CD4-positive, alpha-beta T cell treated with Interleukin-15 for 1 hour (primary cell): ENCODE results near the gene CHID1.

Experiments used
- DNase-seq: peaks from one replicate; pipeline ENCODE4 v3.0.0-alpha.2; 2020

The CHID1 gene

GRCh38 chr11:862081-862661 is 48.4 kb downstream of the CHID1 start:
- no peak for DNase-seq

GRCh38 chr11:861105-861479 is 49.5 kb downstream of the CHID1 start:
- no peak for DNase-seq

GRCh38 chr11:860234-861104 is 50.1 kb downstream of the CHID1 start:
- no peak for DNase-seq

- no peak for DNase-seq
Observed at GRCh38 chr11:859394-860131, 51.0 kb downstream of the CHID1 start.

GRCh38 chr11:858762-859339 is 51.8 kb downstream of the CHID1 start:
- no peak for DNase-seq

GRCh38 chr11:858053-858761 is 52.4 kb downstream of the CHID1 start:
- no peak for DNase-seq

GRCh38 chr11:856397-856796 is 54.2 kb downstream of the CHID1 start:
- DNase-seq = no peak

GRCh38 chr11:855796-856195 is 54.8 kb downstream of the CHID1 start:
- DNase-seq = no peak

- no peak for DNase-seq
Observed at GRCh38 chr11:855330-855674, 55.3 kb downstream of the CHID1 start.

GRCh38 chr11:854601-855329 is 55.8 kb downstream of the CHID1 start:
- no peak for DNase-seq

GRCh38 chr11:853682-854448 is 56.7 kb downstream of the CHID1 start:
- DNase-seq = no peak

- no peak for DNase-seq
Observed at GRCh38 chr11:852762-853161, 57.8 kb downstream of the CHID1 start.

- DNase-seq = no peak
Observed at GRCh38 chr11:850775-851763, 59.5 kb downstream of the CHID1 start.

- DNase-seq = no peak
Observed at GRCh38 chr11:849951-850774, 60.4 kb downstream of the CHID1 start.

- DNase-seq = no peak
Observed at GRCh38 chr11:849104-849824, 61.3 kb downstream of the CHID1 start.

GRCh38 chr11:848380-848931 is 62.2 kb downstream of the CHID1 start:
- DNase-seq = peak; percentile 60

GRCh38 chr11:847876-848275 is 62.7 kb downstream of the CHID1 start:
- DNase-seq = no peak

- no peak for DNase-seq
Observed at GRCh38 chr11:846496-847098, 64.0 kb downstream of the CHID1 start.
